Measurements from ENCODE around the gene GALR2. TPM values are rescaled to one million over a fixed set of nuclear protein-coding genes. Genes with fewer than 3 reads are reported as not detected.

The GALR2 gene
- total RNA-seq, 2 experiments from 2014 or later, result 0.63 TPM; not detected in 1

DNA sequence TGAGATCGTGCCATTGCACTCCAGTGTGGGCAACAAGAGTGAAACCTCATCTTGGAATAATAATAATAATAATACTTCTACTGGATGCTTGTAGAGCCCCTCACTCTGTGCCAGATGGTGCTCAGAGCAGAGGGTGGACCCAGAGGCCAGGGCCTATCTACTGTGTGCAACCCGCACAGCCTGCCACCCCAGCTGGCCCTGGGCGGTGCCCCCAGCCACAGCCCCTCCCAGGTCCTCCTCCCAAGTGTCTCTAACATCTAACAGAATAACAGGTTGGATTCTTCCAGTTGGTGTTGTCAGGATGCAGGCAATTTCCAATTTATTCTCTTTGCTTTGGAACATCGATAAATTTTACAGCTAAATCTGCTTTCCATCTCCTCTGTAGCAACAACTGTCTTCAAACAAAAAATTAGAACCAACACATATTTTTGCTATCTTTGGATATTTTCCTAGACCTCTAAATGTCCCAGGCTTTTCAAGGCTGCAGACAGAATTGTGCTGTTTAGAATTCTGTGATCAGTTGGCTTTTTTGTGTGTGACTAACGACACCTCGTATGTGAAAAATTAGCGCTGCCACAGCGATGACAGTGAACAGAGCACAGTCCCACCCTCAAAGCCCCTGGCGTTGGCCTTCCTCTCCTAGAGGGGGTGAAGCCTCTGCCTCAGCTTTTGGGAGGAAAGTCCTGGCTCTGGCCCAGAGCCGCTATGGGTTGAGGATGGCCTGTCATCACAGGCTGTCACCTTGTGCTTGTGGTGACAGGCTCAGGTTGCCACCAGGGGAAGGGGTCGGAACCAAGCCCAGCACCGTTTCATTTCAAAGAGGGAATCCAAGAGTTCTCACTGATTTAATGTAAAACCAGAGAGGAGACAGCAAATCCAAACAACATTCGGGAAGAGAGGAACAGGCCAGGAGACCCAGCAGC lies 39.9 kb upstream of the GALR2 start:
- H4K20me1 ChIP-seq (ENCODE audit: insufficient read depth, low read length), result no peaks in the 10 kb centered on the region
- no peak overlapping the region for H2AFZ ChIP-seq (ENCODE audit: low read length)
- no TSS peak for BruUV-seq (replicated peaks)
- TF ChIP-seq, protein P1, sequence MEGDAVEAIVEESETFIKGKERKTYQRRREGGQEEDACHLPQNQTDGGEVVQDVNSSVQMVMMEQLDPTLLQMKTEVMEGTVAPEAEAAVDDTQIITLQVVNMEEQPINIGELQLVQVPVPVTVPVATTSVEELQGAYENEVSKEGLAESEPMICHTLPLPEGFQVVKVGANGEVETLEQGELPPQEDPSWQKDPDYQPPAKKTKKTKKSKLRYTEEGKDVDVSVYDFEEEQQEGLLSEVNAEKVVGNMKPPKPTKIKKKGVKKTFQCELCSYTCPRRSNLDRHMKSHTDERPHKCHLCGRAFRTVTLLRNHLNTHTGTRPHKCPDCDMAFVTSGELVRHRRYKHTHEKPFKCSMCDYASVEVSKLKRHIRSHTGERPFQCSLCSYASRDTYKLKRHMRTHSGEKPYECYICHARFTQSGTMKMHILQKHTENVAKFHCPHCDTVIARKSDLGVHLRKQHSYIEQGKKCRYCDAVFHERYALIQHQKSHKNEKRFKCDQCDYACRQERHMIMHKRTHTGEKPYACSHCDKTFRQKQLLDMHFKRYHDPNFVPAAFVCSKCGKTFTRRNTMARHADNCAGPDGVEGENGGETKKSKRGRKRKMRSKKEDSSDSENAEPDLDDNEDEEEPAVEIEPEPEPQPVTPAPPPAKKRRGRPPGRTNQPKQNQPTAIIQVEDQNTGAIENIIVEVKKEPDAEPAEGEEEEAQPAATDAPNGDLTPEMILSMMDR (conservative IDR thresholded peaks at IDR 0.05; ENCODE audit: low read length), result no peak
- no peak for TF ChIP-seq EZH2phosphoT487 (IDR thresholded peaks at IDR 0.05; ENCODE audit: borderline replicate concordance, low read depth, low read length)
- no peak overlapping the region for H3K4me3 ChIP-seq (ENCODE audit: low read depth, low read length, poor library complexity, severe bottlenecking)
- intact Hi-C loops (cut with micrococcal nuclease; ENCODE audit: unreplicated experiment), result no loop called here
- POLR2A ChIA-PET, result no interaction called here
- no peak overlapping the region for H3K4me2 ChIP-seq (ENCODE audit: low read length)
- H3K9me2 ChIP-seq (ENCODE audit: insufficient read depth, low read length), result no peaks in the 10 kb centered on the region
- no peak for DNase-seq (ENCODE audit: low spot score)
- CTCF ChIA-PET (ENCODE audit: unreplicated experiment), result interaction anchor here (1.6 kb wide), 1 partner anchor 12 kb away, joined by 8 read pairs; no protein-coding TSS in a partner anchor
- H3K79me2 ChIP-seq (ENCODE audit: insufficient read depth, low read depth, low read length), result no peaks in the 10 kb centered on the region
- H3K36me3 ChIP-seq (ENCODE audit: insufficient read depth, low read length), result peaks cover 25% of the 10 kb centered on the region
- H3K27ac ChIP-seq (ENCODE audit: low read depth, low read length, poor library complexity, severe bottlenecking), result no peak overlapping the region
- peaks cover 5% of the 10 kb centered on the region for H3K4me1 ChIP-seq (ENCODE audit: insufficient read depth, low read length, poor library complexity, severe bottlenecking)
- H3K9me3 ChIP-seq (ENCODE audit: low read length), result no peaks in the 10 kb centered on the region

DNA sequence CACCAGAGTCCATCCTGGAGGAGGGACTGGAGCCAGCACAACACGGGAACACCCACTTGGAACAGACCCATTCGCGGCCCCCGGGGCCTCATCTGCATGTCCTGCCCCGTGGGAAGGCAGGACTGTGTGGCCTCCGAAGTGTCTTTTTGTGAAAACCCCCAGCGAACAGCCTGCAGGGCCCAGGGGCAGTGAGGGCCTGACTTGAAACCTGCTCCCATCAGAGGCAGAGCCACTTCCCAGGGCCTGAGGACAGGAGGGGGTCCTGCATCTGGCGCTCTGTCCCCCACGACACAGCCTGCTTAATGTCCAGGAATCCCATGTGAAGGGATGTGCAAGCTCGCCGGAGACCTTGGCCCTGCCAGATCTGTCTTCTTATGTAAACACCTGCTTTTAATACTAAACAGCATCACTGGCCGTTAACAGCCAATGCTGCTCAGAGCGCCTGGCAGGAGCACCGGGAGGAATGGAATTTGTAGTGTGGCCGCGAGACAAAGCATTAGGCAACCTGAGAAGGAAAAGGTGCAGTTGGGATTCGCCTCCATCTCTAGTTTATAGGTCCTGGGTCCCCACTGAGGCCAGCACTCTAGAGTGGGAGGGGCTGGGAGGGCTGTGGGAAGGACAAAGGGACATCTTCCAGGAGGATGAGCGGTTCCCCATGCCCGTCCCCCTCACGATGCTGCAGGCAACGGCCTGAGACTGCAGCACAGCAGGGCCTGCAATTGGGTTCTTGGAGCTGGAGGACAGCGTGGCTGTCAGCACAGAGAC lies 37.9 kb upstream of the GALR2 start:
- H3K79me2 ChIP-seq (ENCODE audit: insufficient read depth, low read depth, low read length), result no peaks in the 10 kb centered on the region
- H3K27ac ChIP-seq (ENCODE audit: low read depth, low read length, poor library complexity, severe bottlenecking), result no peak overlapping the region
- H3K4me3 ChIP-seq (ENCODE audit: low read depth, low read length, poor library complexity, severe bottlenecking), result no peak overlapping the region
- no peak overlapping the region for H3K4me2 ChIP-seq (ENCODE audit: low read length)
- TF ChIP-seq EZH2phosphoT487 (IDR thresholded peaks at IDR 0.05; ENCODE audit: borderline replicate concordance, low read depth, low read length), result no peak
- TF ChIP-seq, protein P1 (conservative IDR thresholded peaks at IDR 0.05; ENCODE audit: low read length), result no peak
- no peak for DNase-seq (ENCODE audit: low spot score)
- intact Hi-C loops (cut with micrococcal nuclease; ENCODE audit: unreplicated experiment), result no loop called here
- ChIA-PET CTCF (ENCODE audit: unreplicated experiment) (no interaction called here), POLR2A (no interaction called here)
- H3K9me2 ChIP-seq (ENCODE audit: insufficient read depth, low read length), result no peaks in the 10 kb centered on the region
- no peaks in the 10 kb centered on the region for H3K4me1 ChIP-seq (ENCODE audit: insufficient read depth, low read length, poor library complexity, severe bottlenecking)
- no peaks in the 10 kb centered on the region for H4K20me1 ChIP-seq (ENCODE audit: insufficient read depth, low read length)
- H2AFZ ChIP-seq (ENCODE audit: low read length), result no peak overlapping the region
- BruUV-seq (replicated peaks), result no TSS peak
- H3K9me3 ChIP-seq (ENCODE audit: low read length), result no peaks in the 10 kb centered on the region
- peaks cover 45% of the 10 kb centered on the region for H3K36me3 ChIP-seq (ENCODE audit: insufficient read depth, low read length)
